Ramos (cell line): ENCODE data around the gene CHD9NB.
"Not testable (repeated sequence)": the region's sequence is repeated elsewhere in the genome, so short reads cannot be mapped to it uniquely, and the experiment has no call there.

Experiments
- in situ Hi-C: fragments of 300-500 bp; cut with MboI; formaldehyde crosslinking; loops from one replicate; pipeline ENCODE4 v1.14.3; 2022; ENCODE audit warnings: low sequenced_read_pairs; ENCODE audit not compliant: unreplicated experiment

CHD9NB gene

GRCh38 chr16:53084746-53085334, 32.1 kb upstream of the CHD9NB start:
- in situ Hi-C loops: no loop called here

- in situ Hi-C loops: no loop called here
Measured at GRCh38 chr16:53084141-53084541, 31.4 kb upstream of the CHD9NB start.

- in situ Hi-C loops: no loop called here
Measured at GRCh38 chr16:53083119-53083518, 30.4 kb upstream of the CHD9NB start.

- in situ Hi-C loops: no loop called here
Measured at GRCh38 chr16:53082509-53082908, 29.8 kb upstream of the CHD9NB start.

GRCh38 chr16:53081686-53082407, 29.1 kb upstream of the CHD9NB start:
- in situ Hi-C loops: no loop called here

- in situ Hi-C loops: no loop called here
Measured at GRCh38 chr16:53081032-53081424, 28.3 kb upstream of the CHD9NB start.

GRCh38 chr16:53080345-53081031, 27.8 kb upstream of the CHD9NB start:
- in situ Hi-C loops: no loop called here

- in situ Hi-C loops: no loop called here
Measured at GRCh38 chr16:53078765-53079485, 26.2 kb upstream of the CHD9NB start.

GRCh38 chr16:53078247-53078646, 25.6 kb upstream of the CHD9NB start:
- in situ Hi-C loops: no loop called here

GRCh38 chr16:53075461-53075860, 22.8 kb upstream of the CHD9NB start:
- in situ Hi-C loops: not testable (repeated sequence)

GRCh38 chr16:53074296-53074695, 21.6 kb upstream of the CHD9NB start:
- in situ Hi-C loops: not testable (repeated sequence)

GRCh38 chr16:53073022-53073421, 20.3 kb upstream of the CHD9NB start:
- in situ Hi-C loops: no loop called here

GRCh38 chr16:53071748-53072301, 19.1 kb upstream of the CHD9NB start:
- in situ Hi-C loops: no loop called here

GRCh38 chr16:53069772-53070171, 17.1 kb upstream of the CHD9NB start:
- in situ Hi-C loops: loop anchor here (10.0 kb wide), 1 partner anchor 435 kb away; the partner anchor contains the start of gene AKTIP

- in situ Hi-C loops: loop anchor here (10.0 kb wide), 1 partner anchor 436 kb away; the partner anchor contains the start of gene AKTIP
Measured at GRCh38 chr16:53068423-53068833, 15.7 kb upstream of the CHD9NB start.

- in situ Hi-C loops: loop anchor here (10.0 kb wide), 1 partner anchor 437 kb away; the partner anchor contains the start of gene AKTIP
Measured at GRCh38 chr16:53067675-53068074, 15.0 kb upstream of the CHD9NB start.

GRCh38 chr16:53065461-53066061, 12.9 kb upstream of the CHD9NB start:
- in situ Hi-C loops: loop anchor here (10.0 kb wide), 1 partner anchor 439 kb away; the partner anchor contains the start of gene AKTIP

- in situ Hi-C loops: loop anchor here (10.0 kb wide), 1 partner anchor 441 kb away; the partner anchor contains the start of gene AKTIP
Measured at GRCh38 chr16:53064081-53064578, 11.4 kb upstream of the CHD9NB start.

GRCh38 chr16:53061701-53062159, 9.0 kb upstream of the CHD9NB start:
- in situ Hi-C loops: loop anchor here (10.0 kb wide), 1 partner anchor 443 kb away; the partner anchor contains the start of gene AKTIP
